Skeletal muscle satellite cell (primary cell): ENCODE data around the gene PSD.

Experiments used
- H3K27me3 ChIP-seq: 2 replicates; pipeline ENCODE4 v1.7.0; 2013; ENCODE audit warnings: low read length; ENCODE audit not compliant: control insufficient read depth, insufficient read depth
- H3K36me3 ChIP-seq: 2 replicates; pipeline ENCODE4 v1.7.0; 2013; ENCODE audit warnings: mild to moderate bottlenecking, control low read depth, low read length; ENCODE audit not compliant: insufficient read depth
- H3K4me1 ChIP-seq: 2 replicates; pipeline ENCODE4 v1.7.0; 2013; ENCODE audit warnings: low read length; ENCODE audit not compliant: control insufficient read depth, insufficient read depth
- H3K4me2 ChIP-seq: 2 replicates; pipeline ENCODE4 v1.7.0; 2013; ENCODE audit warnings: mild to moderate bottlenecking, low read length
- H3K4me3 ChIP-seq: 2 replicates; pipeline ENCODE4 v1.7.0; 2013; ENCODE audit warnings: low read length
- H3K9ac ChIP-seq: 2 replicates; pipeline ENCODE4 v1.7.0; 2013; ENCODE audit warnings: mild to moderate bottlenecking, low read depth, low read length, moderate library complexity
- H3K9me3 ChIP-seq: replicated peaks from 2 replicates; pipeline ENCODE4 v1.7.0; 2013; ENCODE audit warnings: mild to moderate bottlenecking, control low read depth, low read length
- small RNA-seq: library from RNA; depleted of rRNA; stranded (forward); fragments of <200 nt; gene quantifications from one replicate; pipeline ENCODE3, GENCODE V24; 2012

PSD gene

GRCh38 chr10:102367441-102367840, 51.1 kb downstream of the PSD start:
- Histone ChIP-seq H3K9me3 (no peaks in the 10 kb centered on the region), H3K36me3 (peaks cover 86% of the 10 kb centered on the region), H3K27me3 (no peaks in the 10 kb centered on the region), H3K4me1 (no peaks in the 10 kb centered on the region), H3K9ac (no peak overlapping the region), H3K4me2 (no peak overlapping the region), H3K4me3 (no peak overlapping the region)

- no peaks in the 10 kb centered on the region for H3K27me3 ChIP-seq
Observed at GRCh38 chr10:102358712-102359382, 59.7 kb downstream of the PSD start.

GRCh38 chr10:102354451-102354850, 64.1 kb downstream of the PSD start:
- Histone ChIP-seq H3K4me1 (no peaks in the 10 kb centered on the region), H3K9me3 (no peaks in the 10 kb centered on the region), H3K9ac (no peak overlapping the region), H3K27me3 (no peaks in the 10 kb centered on the region), H3K36me3 (peaks cover 75% of the 10 kb centered on the region), H3K4me2 (no peak overlapping the region), H3K4me3 (no peak overlapping the region)

More at GRCh38 chr10:102358712-102359382, 59.7 kb downstream of the PSD start:
- Histone ChIP-seq H3K4me1 (no peaks in the 10 kb centered on the region), H3K36me3 (peaks cover 85% of the 10 kb centered on the region), H3K4me2 (no peak overlapping the region), H3K4me3 (no peak overlapping the region), H3K9ac (no peak overlapping the region), H3K9me3 (no peaks in the 10 kb centered on the region)

Small RNA genes within 50 kb of the gene (small RNA-seq; reads per million reads assigned to genes)
- 910 reads per million, percentile 99 among the genes with 10 or more reads in this experiment for gene MIR146B
